ENCODE results near the gene STAP1.

DNA sequence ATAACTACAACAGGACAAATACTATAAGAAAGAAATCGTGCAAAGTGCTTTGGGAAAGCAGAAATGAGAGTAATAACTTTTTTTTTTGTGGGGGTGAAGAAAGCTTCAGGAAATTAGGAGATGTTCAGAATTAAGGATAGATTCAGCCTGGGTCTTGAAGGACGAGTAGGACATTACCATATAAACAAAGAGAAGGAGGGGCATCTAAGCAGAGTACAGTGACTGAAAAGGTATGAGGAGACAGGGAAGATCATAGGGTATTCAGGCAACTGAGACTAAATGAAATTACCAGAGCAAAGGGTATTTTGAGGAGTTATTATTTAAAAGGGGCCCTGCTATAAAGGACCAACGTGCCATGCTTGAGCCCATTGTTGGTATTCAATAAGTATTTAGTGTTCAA is 3.1 kb upstream of the STAP1 start:
- no peak for TF ChIP-seq POLR2A (IDR thresholded peaks at IDR 0.05)
- TF ChIP-seq POLR2AphosphoS5 (IDR thresholded peaks at IDR 0.05) = no peak
- no peak for TF ChIP-seq CTCF (IDR thresholded peaks at IDR 0.05)
